OCI-LY7 (cell line): Measurements from ENCODE around the gene CHKA.

Experiments
- EZH2phosphoT487 ChIP-seq: fragments of 200-600 bp; sonication (generic); IDR thresholded peaks from 2 replicates; pipeline ENCODE4 v1.6.1; 2018; ENCODE audit warnings: low read depth, borderline replicate concordance, mild to moderate bottlenecking, mixed run types, antibody characterized with exemption, low read length, moderate library complexity, mixed read lengths
- TF ChIP-seq, protein P1 (sequence below): fragments of 200-600 bp; sonication (generic); conservative IDR thresholded peaks from 2 replicates; pipeline ENCODE4 v1.5.1; 2014; ENCODE audit warnings: mild to moderate bottlenecking, antibody characterized with exemption, low read length, moderate library complexity, mixed read lengths

DNA sequence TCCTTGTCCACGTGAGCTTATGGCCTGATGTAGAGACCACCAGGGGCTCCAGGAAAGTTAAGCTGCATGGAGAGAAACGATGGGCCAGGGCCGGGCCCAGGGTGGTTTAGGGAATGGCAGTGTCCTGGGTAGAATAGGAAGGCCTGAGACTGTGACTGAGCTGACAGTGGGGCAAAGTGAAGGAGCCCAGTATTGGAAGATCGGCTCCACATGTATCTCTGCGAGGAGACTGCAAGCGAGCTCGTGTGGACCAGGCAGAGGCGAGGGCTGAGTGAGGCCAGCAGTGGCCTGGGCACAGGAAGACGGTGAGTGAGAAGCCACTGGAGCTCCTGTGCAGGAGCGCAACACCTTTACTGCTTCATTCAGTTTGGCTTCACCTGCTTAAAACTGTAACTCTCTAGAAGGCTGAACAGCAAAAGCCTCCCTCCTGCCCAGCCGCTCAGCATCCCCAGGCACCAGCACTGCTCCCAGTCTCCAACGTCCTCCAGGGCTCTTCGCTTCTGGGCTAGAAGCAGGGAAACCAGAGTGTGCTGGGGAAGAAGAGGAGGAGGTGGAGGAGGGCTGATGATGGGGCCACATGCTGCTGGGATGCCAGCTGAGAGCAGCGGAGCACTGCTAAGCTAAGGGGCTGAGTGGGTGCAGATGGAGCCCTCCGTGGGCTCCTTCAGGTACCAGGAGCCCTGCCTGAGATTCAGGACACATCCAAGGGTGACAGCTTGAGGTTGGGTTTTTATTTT, 68.9 kb downstream of the CHKA start:
- TF ChIP-seq, protein P1, sequence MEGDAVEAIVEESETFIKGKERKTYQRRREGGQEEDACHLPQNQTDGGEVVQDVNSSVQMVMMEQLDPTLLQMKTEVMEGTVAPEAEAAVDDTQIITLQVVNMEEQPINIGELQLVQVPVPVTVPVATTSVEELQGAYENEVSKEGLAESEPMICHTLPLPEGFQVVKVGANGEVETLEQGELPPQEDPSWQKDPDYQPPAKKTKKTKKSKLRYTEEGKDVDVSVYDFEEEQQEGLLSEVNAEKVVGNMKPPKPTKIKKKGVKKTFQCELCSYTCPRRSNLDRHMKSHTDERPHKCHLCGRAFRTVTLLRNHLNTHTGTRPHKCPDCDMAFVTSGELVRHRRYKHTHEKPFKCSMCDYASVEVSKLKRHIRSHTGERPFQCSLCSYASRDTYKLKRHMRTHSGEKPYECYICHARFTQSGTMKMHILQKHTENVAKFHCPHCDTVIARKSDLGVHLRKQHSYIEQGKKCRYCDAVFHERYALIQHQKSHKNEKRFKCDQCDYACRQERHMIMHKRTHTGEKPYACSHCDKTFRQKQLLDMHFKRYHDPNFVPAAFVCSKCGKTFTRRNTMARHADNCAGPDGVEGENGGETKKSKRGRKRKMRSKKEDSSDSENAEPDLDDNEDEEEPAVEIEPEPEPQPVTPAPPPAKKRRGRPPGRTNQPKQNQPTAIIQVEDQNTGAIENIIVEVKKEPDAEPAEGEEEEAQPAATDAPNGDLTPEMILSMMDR: no peak
- TF ChIP-seq EZH2phosphoT487: no peak
